GM19043 (cell line): ENCODE measurements around the gene KRAS.
"Not testable (repeated sequence)": the region's sequence is repeated elsewhere in the genome, so short reads cannot be mapped to it uniquely, and the experiment has no call there.

ENCODE experiments used
- ATAC-seq: cut with Tn5 transposase; IDR thresholded peaks from one replicate; pipeline ENCODE4 v1.9.1; 2021; ENCODE audit warnings: low read depth; ENCODE audit not compliant: unreplicated experiment

Gene KRAS

DNA sequence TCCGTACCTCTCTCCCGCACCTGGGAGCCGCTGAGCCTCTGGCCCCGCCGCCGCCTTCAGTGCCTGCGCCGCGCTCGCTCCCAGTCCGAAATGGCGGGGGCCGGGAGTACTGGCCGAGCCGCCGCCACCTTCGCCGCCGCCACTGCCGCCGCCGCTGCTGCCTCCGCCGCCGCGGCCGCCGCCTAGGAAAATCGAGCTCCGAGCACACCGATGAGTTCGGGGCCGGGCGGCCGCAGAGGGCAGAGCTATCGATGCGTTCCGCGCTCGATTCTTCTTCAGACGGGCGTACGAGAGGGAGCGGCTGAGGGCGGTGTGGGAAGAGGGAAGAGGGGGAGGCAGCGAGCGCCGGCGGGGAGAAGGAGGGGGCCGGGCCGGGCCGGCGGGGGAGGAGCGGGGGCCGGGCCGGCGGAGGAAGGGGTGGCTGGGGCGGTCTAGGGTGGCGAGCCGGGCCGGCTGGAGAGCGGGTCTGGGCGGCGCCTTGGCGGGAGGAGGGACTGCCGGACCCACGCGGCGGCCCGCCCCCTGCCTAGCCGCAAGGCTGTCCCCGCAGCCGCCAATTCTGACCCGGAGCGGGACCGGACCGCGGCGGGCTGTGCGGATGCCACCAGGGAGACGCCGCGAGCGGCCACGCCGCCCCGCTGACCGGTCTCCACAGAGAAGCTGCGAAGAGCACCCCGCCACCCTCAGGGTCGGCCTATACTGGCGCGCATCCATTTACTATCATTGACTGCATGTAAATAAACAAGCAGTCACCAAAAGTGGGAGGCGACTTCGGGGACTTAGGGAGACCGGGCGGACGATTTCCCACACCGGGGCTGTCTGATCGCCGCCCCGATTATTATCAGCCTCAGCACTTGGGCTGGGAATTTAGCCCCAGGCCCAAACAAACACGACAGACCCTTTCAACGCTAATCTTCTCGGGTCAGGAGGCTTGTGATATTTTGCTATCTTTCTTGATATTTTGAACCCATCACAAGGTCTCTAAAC, at the start of gene KRAS:
KRAS (minus strand) TSS at position 186 of the 987 bp plus-strand sequence.
- ATAC-seq, result peak; percentile 75

DNA sequence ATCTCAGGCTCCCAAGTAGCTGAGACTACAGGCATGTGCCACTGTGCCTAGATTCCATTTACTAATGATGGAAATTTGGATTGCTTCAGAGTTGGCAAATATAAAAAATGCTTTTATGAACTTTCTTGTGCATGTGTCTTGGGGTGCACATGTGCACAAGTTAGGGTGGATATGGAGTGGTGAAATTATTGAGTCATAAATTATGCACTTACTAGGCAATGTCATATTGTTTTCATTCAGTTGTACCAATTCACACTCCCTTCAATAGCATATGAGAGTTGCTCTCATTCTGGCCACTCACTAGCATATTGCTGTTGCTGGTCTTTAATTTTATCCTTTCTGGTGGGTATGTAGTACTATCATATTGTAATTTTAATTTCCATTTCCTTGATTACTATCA, 45.7 kb upstream of the KRAS start:
- ATAC-seq, result no peak

DNA sequence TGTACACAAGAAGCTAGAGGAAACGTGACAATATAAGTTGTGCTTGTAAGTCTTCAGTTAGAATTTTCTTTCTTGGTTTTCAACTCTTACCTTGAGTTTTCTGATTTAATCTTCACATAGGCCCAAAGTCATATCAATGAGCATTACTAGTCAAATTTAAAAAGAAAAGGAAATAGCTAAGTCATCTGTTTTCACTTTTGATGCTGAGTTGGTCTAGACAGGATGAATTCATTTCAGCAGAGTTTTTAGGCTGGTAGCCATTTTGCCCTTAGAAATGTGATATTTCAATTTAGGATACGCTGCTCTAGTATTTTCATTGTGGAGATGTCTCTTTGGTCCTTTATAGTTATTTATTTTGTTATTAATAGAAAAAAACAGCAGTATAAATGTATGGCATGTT, 44.6 kb upstream of the KRAS start:
- no peak for ATAC-seq

DNA sequence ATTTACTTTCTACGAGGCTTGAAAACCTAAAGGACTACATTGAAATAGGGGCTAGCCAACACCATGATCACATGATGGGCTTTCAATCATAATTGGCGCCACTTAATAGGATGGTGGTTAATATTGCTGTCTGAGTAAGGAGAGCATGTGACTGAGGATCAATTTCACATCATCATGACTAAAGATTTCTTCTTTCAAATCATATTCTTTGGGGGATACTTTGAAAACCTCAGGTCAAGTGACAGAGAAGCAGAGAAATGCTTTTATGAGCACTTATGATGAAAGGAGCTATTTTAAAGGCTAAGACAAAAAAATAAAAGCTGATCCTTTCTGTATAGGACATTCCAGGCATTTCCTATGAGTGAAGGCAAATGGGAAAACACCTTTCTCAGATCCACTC, 42.9 kb upstream of the KRAS start:
- no peak for ATAC-seq

- ATAC-seq, result not testable (repeated sequence)
Measured at GRCh38 chr12:25292810-25293221, 42.1 kb upstream of the KRAS start.

DNA sequence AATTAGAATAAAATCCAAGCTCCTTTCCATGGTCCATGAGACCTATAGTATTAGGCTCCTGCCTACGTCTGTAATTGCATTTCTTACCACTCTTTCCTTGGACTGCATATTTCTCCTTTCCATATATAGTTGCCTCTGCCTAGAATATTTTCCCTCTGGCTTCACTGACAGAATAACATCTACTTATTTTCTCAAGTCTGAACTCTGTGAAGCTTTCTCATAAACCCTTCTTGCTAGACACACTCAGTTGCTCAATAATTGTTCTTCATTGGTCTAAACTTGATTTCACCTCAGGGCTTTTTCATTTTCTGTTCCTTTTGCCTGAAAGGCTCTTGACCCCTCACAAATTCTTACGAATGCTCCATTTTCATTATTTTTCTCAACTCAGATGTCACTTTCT, 36.9 kb upstream of the KRAS start:
- ATAC-seq, result no peak

GRCh38 chr12:25286837-25287236, 36.1 kb upstream of the KRAS start:
- ATAC-seq, result no peak

DNA sequence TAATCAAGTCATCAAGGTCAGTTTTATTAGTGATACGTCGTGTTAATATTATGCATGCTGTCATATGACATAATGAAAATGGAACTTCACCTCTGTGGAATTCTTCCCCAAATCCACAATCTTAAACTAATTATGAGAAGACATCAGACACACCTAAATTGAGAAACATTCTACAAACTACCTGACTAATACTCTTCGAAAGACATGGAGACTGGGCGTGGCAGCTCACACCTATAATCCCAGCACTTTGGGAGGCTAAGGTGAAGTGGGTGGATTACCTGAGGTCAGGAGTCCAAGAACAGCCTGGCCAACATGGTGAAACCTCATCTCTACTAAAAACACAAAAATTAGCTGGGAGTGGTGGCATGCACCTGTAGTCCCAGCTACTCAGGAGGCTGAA, 33.3 kb upstream of the KRAS start:
- no peak for ATAC-seq

DNA sequence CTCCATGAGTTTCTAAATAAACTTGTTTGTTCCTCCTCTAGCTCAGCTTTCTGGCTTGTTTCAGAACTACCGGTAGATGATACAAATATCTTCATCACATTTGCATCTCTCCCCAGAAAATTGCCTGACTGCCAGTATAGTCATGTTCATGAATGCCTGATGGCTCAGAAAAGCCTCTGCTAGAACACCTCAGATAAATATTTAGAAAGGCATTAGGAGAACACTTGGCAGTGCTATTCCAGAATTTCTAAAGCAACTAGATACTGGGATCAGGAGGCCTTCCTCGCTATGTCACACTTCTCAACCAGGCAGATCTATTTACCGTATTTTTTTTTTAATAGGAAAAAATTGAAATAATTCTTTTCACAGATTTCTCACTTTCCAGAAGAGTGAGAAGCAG, 32.3 kb upstream of the KRAS start:
- ATAC-seq, result no peak

DNA sequence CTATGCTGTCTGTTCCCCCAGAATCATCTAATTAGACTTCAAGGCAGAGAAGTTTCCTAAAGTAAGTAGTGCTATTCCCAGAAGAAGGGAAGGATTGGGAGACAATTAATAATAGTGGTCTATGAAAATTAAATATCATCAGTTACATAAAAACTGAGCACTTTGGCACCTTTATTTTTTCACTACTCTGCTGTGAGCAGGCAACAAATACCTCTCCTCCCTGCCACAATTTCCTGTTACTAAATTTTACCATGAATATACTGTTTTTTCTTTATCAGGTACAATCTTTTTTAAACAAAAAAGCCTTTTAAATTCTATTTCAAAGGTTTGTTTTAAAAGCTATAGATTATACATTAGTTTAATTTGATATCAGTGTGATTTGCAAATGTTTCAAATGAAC, 29.4 kb upstream of the KRAS start:
- ATAC-seq, result no peak

- ATAC-seq, result no peak
Measured at GRCh38 chr12:25278269-25278668, 27.5 kb upstream of the KRAS start.

DNA sequence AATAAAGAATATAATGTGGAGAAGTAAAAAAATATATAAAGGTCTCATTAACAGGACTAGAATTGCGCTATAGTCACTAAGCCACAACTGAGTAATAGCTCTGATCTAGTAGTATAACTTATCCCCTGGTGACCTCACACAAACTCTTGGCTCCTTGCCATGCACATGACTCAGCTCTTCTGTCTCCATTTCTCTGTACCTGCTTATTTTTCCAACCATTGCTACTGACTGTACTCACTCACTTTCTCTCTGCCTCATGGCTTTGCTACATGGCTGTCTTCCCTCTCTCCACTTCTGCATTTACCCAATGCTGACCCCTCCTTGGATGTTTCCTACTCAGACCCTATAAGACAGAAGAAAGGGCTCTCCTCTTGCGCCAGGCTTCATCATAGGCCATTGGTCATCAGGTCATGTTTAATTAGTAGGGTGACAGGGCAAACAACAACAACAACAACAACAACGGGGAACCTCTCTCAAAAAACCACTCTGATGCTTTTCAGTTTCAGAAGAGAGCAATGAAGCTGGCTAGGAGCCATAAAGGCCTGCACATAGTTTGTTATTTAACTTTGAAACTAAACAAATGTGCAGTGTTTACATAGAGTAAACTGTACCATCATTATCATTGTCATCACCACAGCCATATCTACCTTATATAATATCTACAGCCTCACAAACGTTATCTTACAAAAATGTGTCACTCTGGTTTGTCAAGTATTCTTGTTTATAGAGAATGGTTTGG, 25.6 kb upstream of the KRAS start:
- ATAC-seq, result no peak

GRCh38 chr12:25271486-25272098, 20.9 kb upstream of the KRAS start:
- no peak for ATAC-seq

DNA sequence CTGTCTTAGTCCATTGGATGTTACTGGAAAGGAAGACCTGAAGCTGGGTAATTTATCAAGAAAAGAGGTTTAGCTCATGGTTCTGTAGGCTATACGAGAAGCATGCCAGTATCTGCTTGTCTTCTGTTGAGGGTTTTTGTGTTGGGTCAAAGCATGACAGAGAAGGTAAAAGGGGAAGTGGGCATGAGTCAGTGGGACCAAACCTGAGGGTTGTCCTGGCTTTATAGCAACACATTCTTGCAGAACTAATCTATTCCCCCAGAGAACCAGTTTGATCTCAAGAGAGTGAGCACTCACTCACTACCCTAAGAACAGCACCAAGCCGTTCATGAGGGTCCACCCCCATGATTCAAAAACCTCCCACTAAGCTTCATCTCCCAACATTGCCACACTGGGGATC, 19.0 kb upstream of the KRAS start:
- ATAC-seq, result peak; percentile 82

DNA sequence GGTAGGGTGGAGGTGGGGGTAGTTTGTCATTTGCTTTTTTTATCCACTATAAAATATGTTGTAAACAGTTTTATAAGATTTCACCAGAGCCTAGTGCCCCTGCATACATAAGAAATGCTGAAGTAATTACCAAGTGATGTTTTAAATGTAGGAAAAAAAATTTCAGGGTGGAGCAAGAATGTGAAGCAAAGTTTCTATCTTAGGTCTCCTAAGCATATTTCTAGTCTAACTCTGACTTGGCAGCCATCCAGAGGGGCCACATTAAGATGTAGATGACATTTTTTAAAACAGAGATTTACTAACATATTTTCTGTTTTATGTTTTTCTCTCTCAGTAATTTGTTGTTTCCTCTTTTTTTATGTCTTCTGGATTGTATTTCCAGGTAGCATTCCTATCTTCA, 15.8 kb upstream of the KRAS start:
- ATAC-seq, result no peak

- no peak for ATAC-seq
Measured at GRCh38 chr12:25264862-25265261, 14.1 kb upstream of the KRAS start.

- ATAC-seq, result no peak
Measured at GRCh38 chr12:25264114-25264513, 13.4 kb upstream of the KRAS start.

DNA sequence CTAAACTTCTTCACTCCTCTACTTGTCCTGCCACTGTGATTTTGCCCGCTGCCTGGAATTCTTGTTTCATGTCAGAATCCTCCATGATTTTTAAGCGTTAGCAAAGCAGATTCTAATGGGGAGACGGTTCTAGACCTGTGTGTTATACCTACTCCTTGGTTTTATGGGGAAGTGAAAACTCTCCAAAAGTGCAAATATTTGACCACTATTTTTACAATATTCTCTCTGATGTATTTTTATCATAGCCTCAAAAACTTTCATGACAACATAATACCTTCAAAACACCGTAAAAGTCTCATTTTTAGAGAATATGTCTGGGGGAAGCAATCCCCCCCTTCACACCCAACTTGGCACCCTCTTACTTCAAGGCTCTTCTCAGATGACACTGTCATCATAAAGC, 12.9 kb upstream of the KRAS start:
- ATAC-seq, result no peak

DNA sequence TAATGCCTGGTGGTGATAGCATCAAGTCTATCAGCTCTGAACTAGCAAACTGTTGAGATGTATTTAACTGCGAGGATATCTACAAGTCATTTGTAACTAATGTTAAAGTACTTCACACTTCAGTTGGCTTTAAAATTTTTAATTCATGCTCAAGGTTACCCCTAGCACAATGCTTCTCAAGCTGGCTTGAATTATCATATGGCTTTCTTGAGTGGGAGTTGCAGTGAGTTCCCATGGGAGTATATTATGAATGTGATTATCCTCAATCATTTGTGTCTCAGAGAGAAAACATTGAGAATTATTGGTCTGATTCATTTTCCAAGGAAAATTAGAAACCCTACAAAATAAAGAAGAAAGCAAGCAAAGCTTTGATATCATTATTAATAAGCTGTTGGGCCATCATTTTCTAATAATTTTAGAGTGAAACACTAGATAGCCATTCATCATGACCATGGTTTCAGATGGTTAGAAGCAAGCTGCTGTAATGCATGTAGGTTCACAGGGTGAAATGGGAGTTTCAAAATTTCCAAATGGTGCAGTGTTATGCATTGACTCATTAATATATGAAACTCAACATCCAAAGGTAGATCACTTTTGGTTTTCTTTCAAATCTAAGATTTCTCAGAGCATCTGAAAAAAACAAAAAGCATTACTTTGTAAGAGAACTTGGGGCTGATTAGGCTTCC, 11.8 kb upstream of the KRAS start:
- no peak for ATAC-seq

DNA sequence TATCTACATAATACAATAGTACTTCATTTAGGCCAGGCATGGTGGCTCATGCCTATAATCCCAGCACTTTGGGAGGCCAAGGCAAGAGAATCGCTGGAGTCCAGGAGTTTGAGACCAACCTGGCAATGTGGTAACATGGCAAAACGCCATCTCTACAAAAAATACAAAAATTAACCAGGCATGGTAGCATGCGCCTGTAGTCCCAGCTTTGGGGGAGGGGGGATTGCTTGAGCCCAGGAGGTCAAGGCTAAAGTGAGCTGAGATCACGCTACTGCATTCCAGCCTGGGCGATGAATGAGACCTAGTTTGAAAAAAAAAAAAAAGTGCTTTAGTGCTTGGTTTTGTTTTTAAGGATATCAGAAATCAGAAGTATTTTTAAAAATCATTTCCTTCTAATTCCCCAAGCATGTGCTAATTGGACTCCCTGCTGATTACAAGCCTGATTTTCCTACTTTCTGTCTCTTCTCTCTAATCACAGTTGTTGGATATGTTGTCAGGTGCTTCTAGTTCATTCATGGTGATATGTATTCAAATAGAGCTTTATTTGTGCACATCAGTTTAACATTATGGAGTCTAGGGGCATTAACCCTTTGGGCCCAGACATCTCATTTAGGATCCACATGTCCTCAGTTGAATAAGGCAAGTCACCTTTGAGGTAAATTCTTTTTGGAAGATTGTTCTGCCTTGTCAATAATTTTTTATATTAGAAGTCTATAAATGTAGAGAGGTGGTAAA, 7.0 kb upstream of the KRAS start:
- no peak for ATAC-seq
